Mammary epithelial cell (primary cell): ENCODE measurements around the gene PALLD.

Experiments
- CTCF ChIP-seq, 2 donors: IDR thresholded peaks in 1 of 2; conservative IDR thresholded peaks in 1 of 2; 2 replicates each; pipeline ENCODE4 v1.5.1; 2011 to 2012; ENCODE audit warnings: inconsistent platforms in 2 of 2, low read length in 2 of 2, mild to moderate bottlenecking in 2 of 2, control low read depth in 1 of 2, low read depth in 1 of 2; ENCODE audit not compliant: insufficient read depth in 1 of 2; ENCODE audit errors: extremely low read depth in 1 of 2
- EZH2 ChIP-seq: IDR thresholded peaks from 2 replicates; pipeline ENCODE4 v1.6.1; 2012; ENCODE audit warnings: low read length, inconsistent platforms, borderline replicate concordance

DNA sequence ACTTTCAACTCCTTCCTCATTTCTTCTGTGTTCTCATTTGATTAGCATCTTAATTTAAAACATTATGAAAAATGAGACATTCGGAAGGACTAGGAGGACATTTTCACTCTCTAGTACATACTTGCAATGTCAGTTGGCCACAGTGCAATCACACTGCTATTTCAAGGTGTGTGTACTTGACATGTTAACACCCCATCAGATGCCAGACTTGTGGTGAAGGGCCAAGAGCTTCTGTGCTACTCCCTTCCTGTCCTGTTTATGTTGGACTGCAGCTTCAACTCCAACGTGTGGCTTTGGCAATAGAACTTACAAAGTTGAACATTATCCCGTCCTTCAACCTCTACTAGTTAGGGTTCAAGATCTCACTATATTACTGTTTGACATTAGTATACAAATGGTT, 221.0 kb downstream of the PALLD start:
- TF ChIP-seq CTCF (conservative IDR thresholded peaks at IDR 0.05 in 1 of 2, IDR thresholded peaks at IDR 0.05 in 1 of 2; ENCODE audit: extremely low read depth in 1 of 2, insufficient read depth in 1 of 2, low read depth in 1 of 2, low read length in 2 of 2) (no peak), EZH2 (no peak)
